ENCODE measurements around the gene MTERF4. TPM values are rescaled to one million over a fixed set of nuclear protein-coding genes. Genes with fewer than 3 reads are reported as not detected.

MTERF4 gene
- polyA plus RNA-seq, 2 of the 4 experiments (the other 2 are of a cell fraction), result 44.9 to 47.1 TPM

- TF ChIP-seq, protein P1, sequence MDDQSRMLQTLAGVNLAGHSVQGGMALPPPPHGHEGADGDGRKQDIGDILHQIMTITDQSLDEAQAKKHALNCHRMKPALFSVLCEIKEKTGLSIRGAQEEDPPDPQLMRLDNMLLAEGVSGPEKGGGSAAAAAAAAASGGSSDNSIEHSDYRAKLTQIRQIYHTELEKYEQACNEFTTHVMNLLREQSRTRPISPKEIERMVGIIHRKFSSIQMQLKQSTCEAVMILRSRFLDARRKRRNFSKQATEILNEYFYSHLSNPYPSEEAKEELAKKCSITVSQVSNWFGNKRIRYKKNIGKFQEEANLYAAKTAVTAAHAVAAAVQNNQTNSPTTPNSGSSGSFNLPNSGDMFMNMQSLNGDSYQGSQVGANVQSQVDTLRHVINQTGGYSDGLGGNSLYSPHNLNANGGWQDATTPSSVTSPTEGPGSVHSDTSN (IDR thresholded peaks at IDR 0.05), result no peak
- no peak for TF ChIP-seq MAZ (IDR thresholded peaks at IDR 0.05; ENCODE audit: borderline replicate concordance, low read depth, low read length)
Measured at GRCh38 chr2:241048949-241049343, 53.1 kb downstream of the MTERF4 start (continued).

DNA sequence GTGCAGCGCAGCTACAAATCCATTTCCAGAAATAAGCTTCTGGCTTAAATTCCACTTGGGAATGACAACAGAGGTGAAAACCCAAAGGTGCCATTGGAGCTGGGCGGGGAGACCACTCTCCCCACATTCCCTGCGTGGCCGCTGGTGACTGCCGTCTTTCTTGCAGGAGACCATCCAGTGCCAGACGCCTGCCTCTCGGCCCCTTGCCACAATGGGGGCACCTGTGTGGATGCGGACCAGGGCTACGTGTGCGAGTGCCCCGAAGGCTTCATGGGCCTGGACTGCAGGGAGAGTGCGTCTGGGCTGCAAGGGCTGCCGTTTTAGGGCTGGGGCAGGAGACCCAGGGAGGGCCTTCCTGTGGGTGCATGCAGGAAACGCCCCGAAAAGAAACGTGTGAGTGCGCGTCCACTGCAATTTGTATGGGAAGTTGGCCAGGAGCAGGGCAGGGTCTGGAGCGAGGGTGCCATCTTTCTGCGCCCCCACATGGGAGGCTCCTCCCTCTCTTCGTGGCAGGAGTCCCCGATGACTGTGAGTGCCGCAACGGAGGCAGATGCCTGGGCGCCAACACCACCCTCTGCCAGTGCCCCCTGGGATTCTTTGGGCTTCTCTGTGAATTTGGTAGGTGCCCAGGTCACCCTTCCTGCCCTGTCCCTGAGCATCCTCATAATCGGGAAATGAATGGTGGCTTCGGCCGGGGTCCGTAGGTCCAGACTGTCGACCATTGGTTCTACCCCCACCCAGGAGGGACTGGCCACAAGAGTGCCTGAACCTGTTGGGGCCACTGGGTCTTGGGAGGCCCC is 53.7 kb downstream of the MTERF4 start:
- TF ChIP-seq ZC3H11A (IDR thresholded peaks at IDR 0.05) (no peak), FOSB (CRISPR knock-in tag; IDR thresholded peaks at IDR 0.05) (no peak), BCL3 (IDR thresholded peaks at IDR 0.05) (no peak), CHD2 (IDR thresholded peaks at IDR 0.05; ENCODE audit: low read length, partially characterized antibody) (no peak), ZNF302 (CRISPR knock-in tag; IDR thresholded peaks at IDR 0.05) (no peak), POLR2A (IDR thresholded peaks at IDR 0.05; ENCODE audit: low read length) (no peak), BHLHE40 (IDR thresholded peaks at IDR 0.05; ENCODE audit: low read depth, low read length) (no peak), EP300 (IDR thresholded peaks at IDR 0.05) (no peak), NR3C1 (IDR thresholded peaks at IDR 0.05) (no peak), FOXS1 (CRISPR knock-in tag; IDR thresholded peaks at IDR 0.05) (no peak), PHF8 (IDR thresholded peaks at IDR 0.05; ENCODE audit: borderline replicate concordance, low read depth) (no peak), NPAS2 (CRISPR knock-in tag; IDR thresholded peaks at IDR 0.05; ENCODE audit: borderline replicate concordance) (no peak), MAZ (IDR thresholded peaks at IDR 0.05; ENCODE audit: borderline replicate concordance, low read depth, low read length) (no peak), HEYL (CRISPR knock-in tag; IDR thresholded peaks at IDR 0.05) (no peak), ZSCAN20 (CRISPR knock-in tag; IDR thresholded peaks at IDR 0.05) (no peak), CBX8 (IDR thresholded peaks at IDR 0.05) (no peak)
- TF ChIP-seq, protein P2, sequence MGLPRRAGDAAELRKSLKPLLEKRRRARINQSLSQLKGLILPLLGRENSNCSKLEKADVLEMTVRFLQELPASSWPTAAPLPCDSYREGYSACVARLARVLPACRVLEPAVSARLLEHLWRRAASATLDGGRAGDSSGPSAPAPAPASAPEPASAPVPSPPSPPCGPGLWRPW (IDR thresholded peaks at IDR 0.05), result no peak
- TF ChIP-seq, protein P3, sequence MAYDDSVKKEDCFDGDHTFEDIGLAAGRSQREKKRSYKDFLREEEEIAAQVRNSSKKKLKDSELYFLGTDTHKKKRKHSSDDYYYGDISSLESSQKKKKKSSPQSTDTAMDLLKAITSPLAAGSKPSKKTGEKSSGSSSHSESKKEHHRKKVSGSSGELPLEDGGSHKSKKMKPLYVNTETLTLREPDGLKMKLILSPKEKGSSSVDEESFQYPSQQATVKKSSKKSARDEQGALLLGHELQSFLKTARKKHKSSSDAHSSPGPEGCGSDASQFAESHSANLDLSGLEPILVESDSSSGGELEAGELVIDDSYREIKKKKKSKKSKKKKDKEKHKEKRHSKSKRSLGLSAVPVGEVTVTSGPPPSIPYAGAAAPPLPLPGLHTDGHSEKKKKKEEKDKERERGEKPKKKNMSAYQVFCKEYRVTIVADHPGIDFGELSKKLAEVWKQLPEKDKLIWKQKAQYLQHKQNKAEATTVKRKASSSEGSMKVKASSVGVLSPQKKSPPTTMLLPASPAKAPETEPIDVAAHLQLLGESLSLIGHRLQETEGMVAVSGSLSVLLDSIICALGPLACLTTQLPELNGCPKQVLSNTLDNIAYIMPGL (CRISPR knock-in tag; IDR thresholded peaks at IDR 0.05; ENCODE audit: borderline replicate concordance), result no peak
- TF ChIP-seq, protein P4, sequence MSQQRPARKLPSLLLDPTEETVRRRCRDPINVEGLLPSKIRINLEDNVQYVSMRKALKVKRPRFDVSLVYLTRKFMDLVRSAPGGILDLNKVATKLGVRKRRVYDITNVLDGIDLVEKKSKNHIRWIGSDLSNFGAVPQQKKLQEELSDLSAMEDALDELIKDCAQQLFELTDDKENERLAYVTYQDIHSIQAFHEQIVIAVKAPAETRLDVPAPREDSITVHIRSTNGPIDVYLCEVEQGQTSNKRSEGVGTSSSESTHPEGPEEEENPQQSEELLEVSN (IDR thresholded peaks at IDR 0.05; ENCODE audit: borderline replicate concordance, low read depth), result no peak
- Histone ChIP-seq H3K4me3 (no peak overlapping the region), H3K9me3 (peaks cover 10% of the 10 kb centered on the region; the same call in 2 of the 3 replicates), H3K4me2 (no peak overlapping the region), H3K4me1 (no peaks in the 10 kb centered on the region), H3K27ac (no peak overlapping the region)
- ChIA-PET POLR2A (no interaction called here), CTCF (no interaction called here)
- 66% methylated on average over 20 of the region's 30 CpGs for WGBS (ENCODE audit: missing lambda C conversion rate)
- ATAC-seq (no peak), FAIRE-seq (no peak), DNase-seq (ENCODE audit: low read depth in 1 of 2, low spot score in 1 of 2) (no peak)
